ENCODE results near the gene PFAS. TPM values are rescaled to one million over a fixed set of nuclear protein-coding genes. Genes with fewer than 3 reads are reported as not detected.

PFAS gene
- total RNA-seq, 4 donors from 2014 or later: 7.4 to 63.5 (median 14.0) TPM

DNA sequence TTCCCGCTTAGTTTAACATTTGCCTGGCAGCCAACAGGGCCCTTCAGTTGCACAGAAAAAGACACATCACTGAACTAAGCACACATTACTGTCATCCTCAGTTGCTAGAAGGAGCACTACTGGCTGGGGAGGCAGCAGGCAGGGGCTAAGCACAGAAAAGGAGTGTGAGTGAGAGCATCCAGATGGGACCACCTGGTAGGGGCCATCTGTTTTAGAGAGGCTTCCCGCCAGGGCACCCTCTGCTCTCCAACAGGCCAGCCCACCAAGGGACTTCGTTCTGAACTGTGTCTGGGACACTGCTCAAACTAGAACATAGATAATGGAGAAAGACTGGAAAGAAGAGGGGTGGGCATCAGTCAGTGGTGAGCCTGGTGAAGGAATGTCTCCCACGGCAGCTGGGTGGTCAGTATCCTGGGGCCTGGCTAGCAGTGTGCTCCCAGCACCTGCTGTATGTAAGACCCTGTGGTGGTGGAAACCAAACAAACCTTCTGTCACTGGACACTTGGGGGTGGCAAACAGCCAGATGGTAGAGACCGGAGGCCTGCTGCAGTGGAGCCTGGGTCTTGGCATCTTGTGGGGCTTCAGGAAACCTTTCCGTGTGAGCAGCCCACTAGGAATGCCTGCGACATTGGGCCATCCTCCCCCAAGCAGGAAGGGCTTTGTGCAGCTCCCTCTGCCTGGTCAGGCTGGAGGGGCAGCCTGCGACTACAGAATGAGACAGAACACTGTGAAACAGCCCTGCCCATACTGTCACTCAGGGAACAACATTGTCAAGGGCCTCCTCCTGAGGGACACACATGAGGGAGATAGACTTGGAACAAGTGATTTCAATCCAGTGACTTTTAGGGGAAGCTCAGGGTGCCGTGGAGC, 26.6 kb downstream of the PFAS start:
- Histone ChIP-seq H3K9me3 (no peaks in the 10 kb centered on the region), H3K36me3 (no peaks in the 10 kb centered on the region), H3K27me3 (no peaks in the 10 kb centered on the region), H3K4me1 (peaks cover 0 to 8% (median 0%) of the 10 kb centered on the region in 4 donors), H3K4me3 (no peak overlapping the region), H3K27ac (no peak overlapping the region)
- TF ChIP-seq, protein P1, sequence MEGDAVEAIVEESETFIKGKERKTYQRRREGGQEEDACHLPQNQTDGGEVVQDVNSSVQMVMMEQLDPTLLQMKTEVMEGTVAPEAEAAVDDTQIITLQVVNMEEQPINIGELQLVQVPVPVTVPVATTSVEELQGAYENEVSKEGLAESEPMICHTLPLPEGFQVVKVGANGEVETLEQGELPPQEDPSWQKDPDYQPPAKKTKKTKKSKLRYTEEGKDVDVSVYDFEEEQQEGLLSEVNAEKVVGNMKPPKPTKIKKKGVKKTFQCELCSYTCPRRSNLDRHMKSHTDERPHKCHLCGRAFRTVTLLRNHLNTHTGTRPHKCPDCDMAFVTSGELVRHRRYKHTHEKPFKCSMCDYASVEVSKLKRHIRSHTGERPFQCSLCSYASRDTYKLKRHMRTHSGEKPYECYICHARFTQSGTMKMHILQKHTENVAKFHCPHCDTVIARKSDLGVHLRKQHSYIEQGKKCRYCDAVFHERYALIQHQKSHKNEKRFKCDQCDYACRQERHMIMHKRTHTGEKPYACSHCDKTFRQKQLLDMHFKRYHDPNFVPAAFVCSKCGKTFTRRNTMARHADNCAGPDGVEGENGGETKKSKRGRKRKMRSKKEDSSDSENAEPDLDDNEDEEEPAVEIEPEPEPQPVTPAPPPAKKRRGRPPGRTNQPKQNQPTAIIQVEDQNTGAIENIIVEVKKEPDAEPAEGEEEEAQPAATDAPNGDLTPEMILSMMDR (IDR thresholded peaks at IDR 0.05): no peak
- TF ChIP-seq POLR2A (IDR thresholded peaks at IDR 0.05): no peak
- no peak for DNase-seq

DNA sequence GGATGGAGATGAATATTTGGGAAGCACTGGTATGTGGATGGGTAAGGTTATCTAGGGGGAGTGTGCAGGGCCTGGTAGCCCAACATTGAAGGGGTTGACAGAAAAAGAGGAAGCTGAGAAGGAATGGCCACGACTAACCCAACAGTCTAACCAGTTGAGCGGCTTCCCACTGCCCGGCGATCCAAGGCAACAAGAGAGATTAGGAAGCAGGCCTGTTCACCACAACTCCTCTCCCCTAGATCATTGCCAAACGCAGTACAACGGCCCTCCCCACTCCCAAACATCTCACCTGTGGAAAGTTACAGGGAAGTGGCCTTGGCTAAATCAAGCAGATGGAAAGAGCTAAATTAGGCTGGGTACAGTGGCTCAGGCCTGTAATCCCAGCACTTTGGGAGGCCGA, 28.2 kb downstream of the PFAS start:
- DNase-seq: no peak
- no peak for TF ChIP-seq POLR2A (IDR thresholded peaks at IDR 0.05)
- no peaks in the 10 kb centered on the region for H3K9me3 ChIP-seq

DNA sequence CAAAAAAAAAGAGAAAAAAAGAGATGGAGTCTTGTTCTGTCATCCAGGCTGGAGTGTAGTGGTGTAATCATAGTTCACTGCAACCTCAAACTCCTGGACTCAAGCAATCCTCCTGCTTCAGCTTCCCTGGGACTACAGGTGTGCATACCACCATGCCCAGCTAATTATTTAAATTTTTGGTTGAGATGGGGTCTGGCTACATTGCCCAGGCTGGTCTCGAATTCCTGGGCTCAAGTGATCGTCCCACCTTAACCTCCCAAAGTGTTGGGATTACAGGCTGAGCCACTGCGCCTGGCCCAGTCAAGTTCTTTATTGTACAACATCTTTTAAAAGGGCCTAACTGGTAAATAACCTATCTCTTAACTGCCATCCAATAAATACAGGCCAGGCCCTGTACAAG, 33.3 kb downstream of the PFAS start:
- H3K27me3 ChIP-seq: no peaks in the 10 kb centered on the region
- no peaks in the 10 kb centered on the region for H3K36me3 ChIP-seq
- H3K4me1 ChIP-seq: peaks cover 0 to 8% (median under 1%) of the 10 kb centered on the region in 4 donors
- no peak overlapping the region for H3K27ac ChIP-seq
- H3K9me3 ChIP-seq: no peaks in the 10 kb centered on the region
- no peak overlapping the region for H3K4me3 ChIP-seq
- DNase-seq: no peak
- TF ChIP-seq, protein P1 (IDR thresholded peaks at IDR 0.05): no peak
- no peak for TF ChIP-seq POLR2A (IDR thresholded peaks at IDR 0.05)

More for the DNA sequence above, 28.2 kb downstream of the PFAS start:
- no peaks in the 10 kb centered on the region for H3K27me3 ChIP-seq
- H3K4me3 ChIP-seq: no peak overlapping the region
- no peaks in the 10 kb centered on the region for H3K36me3 ChIP-seq
- H3K27ac ChIP-seq: no peak overlapping the region
- H3K4me1 ChIP-seq: peaks cover 0 to 8% (median 0%) of the 10 kb centered on the region in 4 donors

DNA sequence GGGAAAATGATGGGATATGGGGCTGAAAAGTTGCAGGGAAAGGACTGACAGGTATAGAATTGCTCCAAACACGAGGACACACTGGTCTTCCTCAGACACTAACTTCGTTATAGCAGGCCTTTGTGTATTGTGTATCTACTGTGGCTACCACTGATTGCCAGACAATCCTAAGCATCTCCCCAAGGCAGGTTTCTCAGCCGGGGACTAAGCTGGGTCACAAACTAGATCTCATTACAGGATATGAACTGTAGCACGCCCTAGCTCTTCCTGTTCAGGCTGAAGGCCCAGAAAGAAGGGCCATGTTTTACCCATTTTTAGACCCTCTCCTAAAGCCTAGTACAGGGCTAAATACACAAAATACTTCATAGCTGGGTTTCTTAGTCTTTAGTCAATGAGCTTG, 34.3 kb downstream of the PFAS start:
- peaks cover 0 to 14% (median 3%) of the 10 kb centered on the region in 4 donors for H3K4me1 ChIP-seq
- H3K27ac ChIP-seq: no peak overlapping the region
- H3K4me3 ChIP-seq: no peak overlapping the region
- H3K36me3 ChIP-seq: no peaks in the 10 kb centered on the region
- no peaks in the 10 kb centered on the region for H3K9me3 ChIP-seq
- no peak for TF ChIP-seq POLR2A (IDR thresholded peaks at IDR 0.05)
- TF ChIP-seq, protein P1 (IDR thresholded peaks at IDR 0.05): no peak
- no peak for DNase-seq
- H3K27me3 ChIP-seq: no peaks in the 10 kb centered on the region

DNA sequence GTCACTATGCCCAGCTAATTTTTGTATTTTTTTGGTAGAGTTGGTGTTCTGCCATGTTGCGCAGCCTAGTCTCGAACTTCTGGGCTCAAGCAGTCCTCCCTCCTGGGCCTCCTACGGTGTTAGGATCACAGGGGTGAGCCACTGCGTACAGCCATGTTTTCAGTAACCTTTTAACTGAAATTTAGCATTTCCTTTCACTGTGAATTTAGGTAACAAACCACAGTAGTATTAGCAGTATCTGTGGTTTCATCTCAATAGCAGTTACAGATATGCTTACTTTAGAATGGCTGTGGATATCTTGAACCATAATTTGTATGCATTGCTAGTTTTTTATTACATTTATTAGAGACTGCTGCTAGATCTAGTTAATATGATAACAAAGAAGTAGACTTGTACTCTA, 35.0 kb downstream of the PFAS start:
- DNase-seq: no peak
- Histone ChIP-seq H3K36me3 (no peaks in the 10 kb centered on the region), H3K27ac (no peak overlapping the region), H3K4me1 (peaks cover 0 to 15% (median 4%) of the 10 kb centered on the region in 4 donors), H3K27me3 (no peaks in the 10 kb centered on the region), H3K9me3 (no peaks in the 10 kb centered on the region), H3K4me3 (no peak overlapping the region)
- TF ChIP-seq POLR2A (IDR thresholded peaks at IDR 0.05): no peak
- TF ChIP-seq, protein P1 (IDR thresholded peaks at IDR 0.05): no peak

Measured in Peyer's patch (tissue), 4 donors.